ENCODE data around the gene TMEM237. TPM values are rescaled to one million over a fixed set of nuclear protein-coding genes. Genes with fewer than 3 reads are reported as not detected.
"Not testable (repeated sequence)": the region's sequence is repeated elsewhere in the genome, so short reads cannot be mapped to it uniquely, and the experiment has no call there.

The TMEM237 gene
- total and polyA plus RNA-seq, 8 donors: 0.87 to 41.5 (median 13.1) TPM

DNA sequence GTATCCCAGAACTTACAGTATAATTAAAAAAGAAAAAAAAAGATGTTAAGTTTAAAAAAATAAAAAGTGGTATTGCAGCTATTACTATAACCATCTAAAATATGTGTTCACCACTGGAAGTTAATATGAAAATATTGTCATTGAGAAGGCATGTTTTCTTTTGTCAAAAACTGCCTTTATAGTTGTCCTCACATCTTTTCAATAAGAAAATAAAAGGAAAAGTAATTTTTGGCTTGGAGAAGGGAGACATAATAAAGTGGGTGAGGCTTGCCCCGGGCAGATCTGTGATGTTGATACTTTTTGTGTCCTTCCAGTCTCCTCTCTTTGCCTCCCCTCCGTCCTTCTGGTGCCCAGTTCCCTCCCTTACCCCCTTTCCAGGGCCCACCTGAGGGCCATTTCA is 30.2 kb upstream of the TMEM237 start:
- WGBS, 5 donors: 71 to 85% (median 76%) methylated on average over 2 of the region's 2 CpGs
- Histone ChIP-seq H3K4me3 (no peak overlapping the region), H3K27me3 (no peaks in the 10 kb centered on the region), H3K9me3 (peaks cover 0 to 7% (median 0%) of the 10 kb centered on the region in 4 donors), H3K36me3 (no peaks in the 10 kb centered on the region), H3K4me1 (no peaks in the 10 kb centered on the region), H3K27ac (no peak overlapping the region)
- intact Hi-C loops (cut with DNase I; ENCODE audit: low total_unique reads): no loop called here
- no peak for DNase-seq
- TF ChIP-seq POLR2AphosphoS5 (IDR thresholded peaks at IDR 0.05) (no peak), POLR2A (IDR thresholded peaks at IDR 0.05) (no peak), EP300 (IDR thresholded peaks at IDR 0.05) (no peak)
- TF ChIP-seq, protein P1, sequence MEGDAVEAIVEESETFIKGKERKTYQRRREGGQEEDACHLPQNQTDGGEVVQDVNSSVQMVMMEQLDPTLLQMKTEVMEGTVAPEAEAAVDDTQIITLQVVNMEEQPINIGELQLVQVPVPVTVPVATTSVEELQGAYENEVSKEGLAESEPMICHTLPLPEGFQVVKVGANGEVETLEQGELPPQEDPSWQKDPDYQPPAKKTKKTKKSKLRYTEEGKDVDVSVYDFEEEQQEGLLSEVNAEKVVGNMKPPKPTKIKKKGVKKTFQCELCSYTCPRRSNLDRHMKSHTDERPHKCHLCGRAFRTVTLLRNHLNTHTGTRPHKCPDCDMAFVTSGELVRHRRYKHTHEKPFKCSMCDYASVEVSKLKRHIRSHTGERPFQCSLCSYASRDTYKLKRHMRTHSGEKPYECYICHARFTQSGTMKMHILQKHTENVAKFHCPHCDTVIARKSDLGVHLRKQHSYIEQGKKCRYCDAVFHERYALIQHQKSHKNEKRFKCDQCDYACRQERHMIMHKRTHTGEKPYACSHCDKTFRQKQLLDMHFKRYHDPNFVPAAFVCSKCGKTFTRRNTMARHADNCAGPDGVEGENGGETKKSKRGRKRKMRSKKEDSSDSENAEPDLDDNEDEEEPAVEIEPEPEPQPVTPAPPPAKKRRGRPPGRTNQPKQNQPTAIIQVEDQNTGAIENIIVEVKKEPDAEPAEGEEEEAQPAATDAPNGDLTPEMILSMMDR (IDR thresholded peaks at IDR 0.05): no peak

DNA sequence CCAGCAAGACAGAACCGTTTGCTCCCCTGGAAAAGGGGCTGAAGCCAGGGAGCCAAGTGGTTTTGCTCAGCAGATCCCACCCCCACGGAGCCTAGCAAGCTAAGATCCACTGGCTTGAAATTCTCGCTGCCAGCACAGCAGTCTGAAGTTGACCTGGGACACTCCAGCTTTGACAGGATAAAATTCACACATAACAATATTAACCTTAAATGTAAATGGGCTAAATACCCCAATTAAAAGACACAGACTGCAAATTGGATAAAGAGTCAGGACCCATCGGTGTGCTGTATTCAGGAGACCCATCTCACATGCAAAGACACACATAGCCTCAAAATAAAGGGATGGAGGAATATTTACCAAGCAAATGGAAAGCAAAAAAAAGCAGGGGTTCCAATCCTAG is 27.9 kb upstream of the TMEM237 start:
- 43 to 61% (median 56%) methylated on average over 4 of the region's 4 CpGs for WGBS, 5 donors

DNA sequence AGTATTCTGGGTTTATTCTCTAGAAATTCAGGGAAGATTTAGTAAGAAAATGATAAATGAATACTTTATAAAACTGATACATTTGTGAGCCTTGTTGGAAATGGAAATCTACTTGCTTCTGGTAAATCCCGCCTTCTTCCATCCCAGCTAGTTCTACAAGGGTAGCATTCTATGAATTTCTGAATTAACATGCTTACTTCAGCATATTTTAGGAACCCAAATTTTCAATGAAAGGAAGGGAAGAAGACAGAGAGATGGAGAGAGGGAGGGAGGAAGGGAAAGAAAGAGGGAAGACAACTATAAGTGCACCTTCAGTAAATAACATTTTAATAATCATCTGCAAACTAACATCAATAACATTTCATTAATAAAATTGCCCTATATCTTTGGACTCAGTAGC is 26.6 kb upstream of the TMEM237 start:
- no peak for DNase-seq
- Histone ChIP-seq H3K4me1 (no peaks in the 10 kb centered on the region), H3K36me3 (no peaks in the 10 kb centered on the region), H3K9me3 (peaks cover 0 to 7% (median 0%) of the 10 kb centered on the region in 4 donors), H3K27ac (no peak overlapping the region), H3K4me3 (no peak overlapping the region), H3K27me3 (no peaks in the 10 kb centered on the region)
- TF ChIP-seq POLR2A (IDR thresholded peaks at IDR 0.05): no peak
- TF ChIP-seq, protein P1 (IDR thresholded peaks at IDR 0.05): no peak
- TF ChIP-seq POLR2AphosphoS5 (IDR thresholded peaks at IDR 0.05): no peak
- no peak for TF ChIP-seq EP300 (IDR thresholded peaks at IDR 0.05)
- intact Hi-C loops (cut with DNase I; ENCODE audit: low total_unique reads): no loop called here
- WGBS, 5 donors: 88 to 99% (median 94%) methylated on average over 1 of the region's 1 CpG

More for the DNA sequence above, 27.9 kb upstream of the TMEM237 start:
- intact Hi-C loops (cut with DNase I; ENCODE audit: low total_unique reads); H3K36me3 ChIP-seq; H3K9me3 ChIP-seq; H3K4me3 ChIP-seq; H3K27ac ChIP-seq; H3K4me1 ChIP-seq; H3K27me3 ChIP-seq; DNase-seq: not testable (repeated sequence)

DNA sequence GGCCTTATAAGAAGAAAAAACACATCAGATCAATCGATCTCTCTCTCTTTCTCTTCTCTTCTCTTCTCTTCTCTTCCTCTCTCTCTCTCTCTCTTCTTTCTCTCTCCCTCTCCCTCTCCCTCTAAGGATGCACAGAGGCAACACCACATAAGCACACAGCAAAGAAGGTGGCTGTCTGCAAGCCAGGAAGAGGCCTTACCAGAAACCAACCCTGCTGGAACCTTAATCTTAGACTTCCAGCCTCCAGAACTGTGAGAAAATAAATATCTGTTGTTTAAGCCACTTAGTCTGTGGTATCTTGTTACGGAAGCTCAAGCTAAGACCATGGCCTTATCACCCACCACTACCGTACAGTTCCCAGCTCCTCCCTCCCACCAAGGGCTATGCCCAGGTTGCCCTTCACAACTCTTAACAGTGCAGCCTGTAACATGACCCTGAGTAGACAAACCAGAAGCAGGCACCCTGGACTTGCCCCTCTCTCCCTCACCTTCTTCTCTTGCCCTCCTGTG is 25.2 kb upstream of the TMEM237 start:
- TF ChIP-seq EP300 (IDR thresholded peaks at IDR 0.05) (no peak), POLR2AphosphoS5 (IDR thresholded peaks at IDR 0.05) (no peak), POLR2A (IDR thresholded peaks at IDR 0.05) (no peak)
- TF ChIP-seq, protein P1 (IDR thresholded peaks at IDR 0.05): no peak
- no peaks in the 10 kb centered on the region for H3K27me3 ChIP-seq
- DNase-seq: no peak
- no peaks in the 10 kb centered on the region for H3K36me3 ChIP-seq
- intact Hi-C loops (cut with DNase I; ENCODE audit: low total_unique reads): no loop called here
- no peak overlapping the region for H3K27ac ChIP-seq
- H3K9me3 ChIP-seq: peaks cover 0 to 7% (median 0%) of the 10 kb centered on the region in 4 donors
- no peak overlapping the region for H3K4me3 ChIP-seq
- 39 to 71% (median 57%) methylated on average over 3 of the region's 3 CpGs for WGBS, 5 donors
- H3K4me1 ChIP-seq: no peaks in the 10 kb centered on the region

DNA sequence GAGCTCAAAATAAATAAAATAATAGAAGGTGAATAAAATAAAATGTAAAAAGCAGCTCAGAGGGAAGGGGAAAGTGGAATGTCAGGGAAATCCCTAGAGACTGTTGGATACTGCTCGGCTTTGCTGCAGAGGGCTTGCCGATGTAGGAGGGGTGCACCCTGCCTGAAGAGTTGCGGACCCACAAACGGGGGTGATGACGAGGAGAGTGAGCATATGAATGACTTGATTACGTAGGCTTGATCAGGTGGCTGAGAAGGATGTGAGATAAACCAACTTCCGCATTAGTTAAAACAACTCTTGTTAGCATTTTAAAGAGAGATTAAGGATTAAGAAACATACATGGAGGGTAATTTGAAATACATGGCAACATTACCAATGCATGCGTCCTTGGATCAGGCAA is 21.0 kb upstream of the TMEM237 start:
- no peaks in the 10 kb centered on the region for H3K36me3 ChIP-seq
- TF ChIP-seq POLR2A (IDR thresholded peaks at IDR 0.05) (no peak), POLR2AphosphoS5 (IDR thresholded peaks at IDR 0.05) (no peak), EP300 (IDR thresholded peaks at IDR 0.05) (no peak)
- TF ChIP-seq, protein P1 (IDR thresholded peaks at IDR 0.05): no peak
- H3K4me1 ChIP-seq: no peaks in the 10 kb centered on the region
- intact Hi-C loops (cut with DNase I; ENCODE audit: low total_unique reads): no loop called here
- no peaks in the 10 kb centered on the region for H3K27me3 ChIP-seq
- no peak overlapping the region for H3K4me3 ChIP-seq
- DNase-seq: no peak
- H3K9me3 ChIP-seq: no peaks in the 10 kb centered on the region
- WGBS, 5 donors: 70 to 77% (median 73%) methylated on average over 8 of the region's 8 CpGs
- H3K27ac ChIP-seq: no peak overlapping the region
